Measurements from ENCODE around the gene KLK13. TPM values are rescaled to one million over a fixed set of nuclear protein-coding genes. Genes with fewer than 3 reads are reported as not detected.

KLK13 gene
- total and polyA plus RNA-seq, 2 of the 13 experiments (the other 11 are each of a cell fraction or from before 2014, with no cell fraction given): 0.09 TPM; not detected in 1

- TF ChIP-seq ZNF143 (CRISPR knock-in tag; IDR thresholded peaks at IDR 0.05): peak; percentile 98
- TF ChIP-seq ZNF180 (CRISPR knock-in tag; IDR thresholded peaks at IDR 0.05; ENCODE audit: borderline replicate concordance, low read depth): no peak; the same call in 1 of the 2 replicates
- peak; percentile 90 for TF ChIP-seq KAT8 (CRISPR knock-in tag; IDR thresholded peaks at IDR 0.05)
- no peak for TF ChIP-seq RBAK (CRISPR knock-in tag; IDR thresholded peaks at IDR 0.05)
- TF ChIP-seq KMT2A (CRISPR knock-in tag; IDR thresholded peaks at IDR 0.05): peak; percentile 52; the same call in 1 of the 2 replicates
- no peak for TF ChIP-seq AFF4 (CRISPR knock-in tag; IDR thresholded peaks at IDR 0.05)
- no peak for TF ChIP-seq ARNT (IDR thresholded peaks at IDR 0.05)
- TF ChIP-seq ZBTB21 (CRISPR knock-in tag; IDR thresholded peaks at IDR 0.05): no peak
- no peak for TF ChIP-seq ZNF337 (CRISPR knock-in tag; IDR thresholded peaks at IDR 0.05; ENCODE audit: borderline replicate concordance, low read depth)
- TF ChIP-seq ZNF24 (IDR thresholded peaks at IDR 0.05): no peak
- TF ChIP-seq BHLHE40 (IDR thresholded peaks at IDR 0.05; ENCODE audit: low read length): no peak
- TF ChIP-seq ZFP91 (CRISPR knock-in tag; IDR thresholded peaks at IDR 0.05; ENCODE audit: borderline replicate concordance): peak; percentile 69; the same call in 1 of the 2 replicates
- no peak for TF ChIP-seq TBL1XR1 (IDR thresholded peaks at IDR 0.05; ENCODE audit: borderline replicate concordance, low read length, partially characterized antibody)
- TF ChIP-seq ZSCAN21 (CRISPR knock-in tag; IDR thresholded peaks at IDR 0.05; ENCODE audit: borderline replicate concordance): no peak
- TF ChIP-seq JUNB (CRISPR knock-in tag; IDR thresholded peaks at IDR 0.05; ENCODE audit: borderline replicate concordance): no peak
- TF ChIP-seq NFE2L1 (CRISPR knock-in tag; IDR thresholded peaks at IDR 0.05; ENCODE audit: borderline replicate concordance): no peak
- no peak for TF ChIP-seq NFKBIZ (CRISPR knock-in tag; IDR thresholded peaks at IDR 0.05)
- peak; percentile 72; the same call in 1 of the 2 replicates for TF ChIP-seq STAT6 (CRISPR knock-in tag; IDR thresholded peaks at IDR 0.05; ENCODE audit: borderline replicate concordance)
- TF ChIP-seq BORCS8-MEF2B (CRISPR knock-in tag; IDR thresholded peaks at IDR 0.05): no peak
- no peak for TF ChIP-seq TFAP4 (IDR thresholded peaks at IDR 0.05; ENCODE audit: borderline replicate concordance, low read depth)
- TF ChIP-seq POGZ (CRISPR knock-in tag; IDR thresholded peaks at IDR 0.05): peak; percentile 57; the same call in 1 of the 2 replicates
- TF ChIP-seq ZC3H13 (CRISPR knock-in tag; IDR thresholded peaks at IDR 0.05): no peak
Observed at GRCh38 chr19:51108066-51108804, 43.3 kb upstream of the KLK13 start, which contains the start of gene CTU1 (continued).
